ENCODE data around the gene TBXAS1. TPM values are rescaled to one million over a fixed set of nuclear protein-coding genes. Genes with fewer than 3 reads are reported as not detected.
A peak's percentile ranks its signal among the peaks of the same experiment; 100 is the strongest.

Gene TBXAS1
- total RNA-seq, 2 experiments from 2014 or later: 5.5 to 6.0 TPM

DNA sequence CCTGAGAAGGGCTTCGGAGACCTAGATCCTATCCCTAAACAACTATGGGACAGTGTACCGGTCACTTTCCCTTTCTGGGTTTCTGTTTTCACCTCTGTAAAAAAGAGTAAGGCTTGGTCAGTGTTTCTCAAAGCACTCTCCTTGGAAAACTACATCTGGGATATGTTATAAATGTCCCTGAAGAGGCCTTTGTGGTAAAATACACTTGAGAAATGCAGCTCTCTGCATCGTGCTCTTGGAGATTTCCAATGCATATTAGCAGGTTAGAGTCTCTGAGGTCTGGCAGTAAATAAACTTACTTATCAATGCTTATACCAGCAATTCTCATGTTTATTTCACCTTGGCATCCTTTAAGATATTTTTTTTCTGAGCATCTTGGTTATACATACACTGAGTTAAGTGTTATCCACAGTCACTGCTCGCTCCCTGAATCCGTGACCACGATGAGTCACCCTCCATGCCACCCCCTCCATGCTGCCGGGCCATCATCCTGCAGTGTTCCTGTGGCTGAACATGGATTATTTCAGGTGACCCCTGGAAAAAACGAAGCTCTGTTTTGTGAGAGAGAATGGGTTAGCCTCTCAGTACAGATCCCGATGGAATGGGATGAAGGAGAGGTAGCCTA, 3.3 kb upstream of the TBXAS1 start:
- H3K4me3 Mint-ChIP-seq: no peak overlapping the region

DNA sequence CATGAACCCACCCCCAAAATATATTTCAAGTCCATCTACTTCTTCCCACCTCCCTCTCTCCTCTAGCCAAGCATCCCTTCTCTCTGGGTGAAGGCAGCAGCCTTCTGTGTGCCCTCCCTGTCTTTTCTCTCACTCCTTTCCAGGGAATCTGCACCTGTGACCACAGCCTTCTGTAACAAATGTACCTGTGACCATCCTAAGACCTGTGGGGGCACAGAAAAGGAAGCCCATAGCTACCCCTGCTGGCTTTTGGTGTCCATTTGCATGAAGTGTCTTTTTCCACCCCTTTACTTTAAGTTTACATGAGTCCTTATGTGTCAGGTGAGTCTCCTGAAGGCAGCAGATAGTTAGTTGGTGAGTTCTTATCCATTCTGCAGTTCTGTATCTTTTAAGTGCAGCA, 2.0 kb upstream of the TBXAS1 start:
- TF ChIP-seq, protein P1, sequence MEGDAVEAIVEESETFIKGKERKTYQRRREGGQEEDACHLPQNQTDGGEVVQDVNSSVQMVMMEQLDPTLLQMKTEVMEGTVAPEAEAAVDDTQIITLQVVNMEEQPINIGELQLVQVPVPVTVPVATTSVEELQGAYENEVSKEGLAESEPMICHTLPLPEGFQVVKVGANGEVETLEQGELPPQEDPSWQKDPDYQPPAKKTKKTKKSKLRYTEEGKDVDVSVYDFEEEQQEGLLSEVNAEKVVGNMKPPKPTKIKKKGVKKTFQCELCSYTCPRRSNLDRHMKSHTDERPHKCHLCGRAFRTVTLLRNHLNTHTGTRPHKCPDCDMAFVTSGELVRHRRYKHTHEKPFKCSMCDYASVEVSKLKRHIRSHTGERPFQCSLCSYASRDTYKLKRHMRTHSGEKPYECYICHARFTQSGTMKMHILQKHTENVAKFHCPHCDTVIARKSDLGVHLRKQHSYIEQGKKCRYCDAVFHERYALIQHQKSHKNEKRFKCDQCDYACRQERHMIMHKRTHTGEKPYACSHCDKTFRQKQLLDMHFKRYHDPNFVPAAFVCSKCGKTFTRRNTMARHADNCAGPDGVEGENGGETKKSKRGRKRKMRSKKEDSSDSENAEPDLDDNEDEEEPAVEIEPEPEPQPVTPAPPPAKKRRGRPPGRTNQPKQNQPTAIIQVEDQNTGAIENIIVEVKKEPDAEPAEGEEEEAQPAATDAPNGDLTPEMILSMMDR (IDR thresholded peaks at IDR 0.05): no peak

More for the DNA sequence above, 3.3 kb upstream of the TBXAS1 start:
- TF ChIP-seq, protein P1 (IDR thresholded peaks at IDR 0.05): no peak
- DNase-seq: no peak
- H3K4me1 Mint-ChIP-seq (ENCODE audit: low read depth): peaks cover 30% of the 10 kb centered on the region
- Histone ChIP-seq H3K27ac (ENCODE audit: low read depth in 1 of 2, low read length in 2 of 2) (no peak overlapping the region), H3K36me3 (ENCODE audit: insufficient read depth, low read length) (no peaks in the 10 kb centered on the region), H3K9me3 (ENCODE audit: control insufficient read depth in 1 of 2, insufficient read depth in 1 of 2, low read length in 2 of 2) (no peaks in the 10 kb centered on the region), H3K27me3 (ENCODE audit: control insufficient read depth in 1 of 2, insufficient read depth in 2 of 2, low read length in 2 of 2) (no peaks in the 10 kb centered on the region), H3K4me3 (ENCODE audit: low read length) (no peak overlapping the region), H3K4me1 (ENCODE audit: insufficient read depth, low read length) (peaks cover 16% of the 10 kb centered on the region)
- ChIA-PET CTCF (no interaction called here), POLR2A (interaction anchor here (0.8 kb wide), 1 partner anchor 187 kb away, joined by 3 read pairs; no protein-coding TSS in a partner anchor)
- peaks cover under 1% of the 10 kb centered on the region for H3K36me3 Mint-ChIP-seq (ENCODE audit: low read depth)
- no peaks in the 10 kb centered on the region for H3K9me3 Mint-ChIP-seq
- ATAC-seq (ENCODE audit: poor library complexity): no peak
- H3K27ac Mint-ChIP-seq: no peak overlapping the region
- H3K27me3 Mint-ChIP-seq: peaks cover 4% of the 10 kb centered on the region
- intact Hi-C loops (cut with DNase I, micrococcal nuclease): loop anchor here in 1 of 2 experiments (10.0 kb wide), 1 partner anchor 181 kb away; no protein-coding TSS in a partner anchor

DNA sequence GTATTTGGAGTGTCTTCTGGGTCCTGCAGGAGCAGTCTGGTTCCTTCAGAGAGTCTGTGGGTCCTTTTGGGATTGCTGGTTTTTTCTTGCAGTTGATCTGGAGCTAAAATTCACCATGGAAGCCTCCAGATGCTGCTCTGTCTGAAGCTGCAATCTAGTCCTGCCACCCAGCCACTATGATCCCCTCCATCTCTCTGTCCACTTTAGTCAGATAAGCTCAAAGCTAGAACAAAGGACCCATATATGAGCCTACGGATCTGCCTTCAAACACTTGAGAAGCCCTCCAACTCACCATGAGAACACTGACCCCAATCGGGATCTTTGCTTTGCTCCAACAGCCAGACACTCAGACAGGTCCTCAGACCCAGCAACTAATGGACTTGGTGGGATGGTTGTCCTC, 618 bp upstream of the TBXAS1 start:
- Histone ChIP-seq H3K9me3 (ENCODE audit: control insufficient read depth in 1 of 2, insufficient read depth in 1 of 2, low read length in 2 of 2) (no peaks in the 10 kb centered on the region), H3K36me3 (ENCODE audit: insufficient read depth, low read length) (no peaks in the 10 kb centered on the region), H3K27me3 (ENCODE audit: control insufficient read depth in 1 of 2, insufficient read depth in 2 of 2, low read length in 2 of 2) (no peaks in the 10 kb centered on the region), H3K4me1 (ENCODE audit: insufficient read depth, low read length) (peaks cover 22% of the 10 kb centered on the region), H3K27ac (ENCODE audit: low read depth in 1 of 2, low read length in 2 of 2) (peak overlapping the region in 1 of 2 donors; percentile 74), H3K4me3 (ENCODE audit: low read length) (no peak overlapping the region)
- Mint-ChIP-seq H3K4me3 (no peak overlapping the region), H3K4me1 (ENCODE audit: low read depth) (peaks cover 37% of the 10 kb centered on the region), H3K36me3 (ENCODE audit: low read depth) (peaks cover 11% of the 10 kb centered on the region), H3K27me3 (peaks cover 4% of the 10 kb centered on the region), H3K9me3 (peaks cover 2% of the 10 kb centered on the region), H3K27ac (peak overlapping the region; percentile 88)
- ATAC-seq (ENCODE audit: poor library complexity): no peak
- intact Hi-C loops (cut with DNase I, micrococcal nuclease): loop anchor here in 1 of 2 experiments (10.0 kb wide), 1 partner anchor 184 kb away; no protein-coding TSS in a partner anchor
- peak in 1 of 14 experiments; percentile 4 for DNase-seq
- TF ChIP-seq, protein P1 (IDR thresholded peaks at IDR 0.05): no peak
- ChIA-PET POLR2A (interaction anchor here (0.8 to 1.8 kb wide), 2 partner anchors 50 to 61 kb away, joined by 3 to 5 read pairs; no protein-coding TSS in a partner anchor), CTCF (interaction anchor here (0.8 kb wide), 1 partner anchor 20 kb away, joined by 3 read pairs; no protein-coding TSS in a partner anchor)

More for the DNA sequence above, 2.0 kb upstream of the TBXAS1 start:
- ChIA-PET CTCF (no interaction called here), POLR2A (no interaction called here)
- Mint-ChIP-seq H3K36me3 (ENCODE audit: low read depth) (peaks cover 8% of the 10 kb centered on the region), H3K4me3 (no peak overlapping the region), H3K27ac (no peak overlapping the region), H3K9me3 (no peaks in the 10 kb centered on the region), H3K4me1 (ENCODE audit: low read depth) (peaks cover 37% of the 10 kb centered on the region), H3K27me3 (peaks cover 4% of the 10 kb centered on the region)
- intact Hi-C loops (cut with DNase I, micrococcal nuclease): loop anchor here in 1 of 2 experiments (10.0 kb wide), 1 partner anchor 182 kb away; no protein-coding TSS in a partner anchor
- ATAC-seq (ENCODE audit: poor library complexity): no peak
- no peak overlapping the region for H3K4me3 ChIP-seq (ENCODE audit: low read length)
- peaks cover 22% of the 10 kb centered on the region for H3K4me1 ChIP-seq (ENCODE audit: insufficient read depth, low read length)
- H3K27ac ChIP-seq (ENCODE audit: low read depth in 1 of 2, low read length in 2 of 2): no peak overlapping the region
- no peaks in the 10 kb centered on the region for H3K27me3 ChIP-seq (ENCODE audit: control insufficient read depth in 1 of 2, insufficient read depth in 2 of 2, low read length in 2 of 2)
- H3K9me3 ChIP-seq (ENCODE audit: control insufficient read depth in 1 of 2, insufficient read depth in 1 of 2, low read length in 2 of 2): no peaks in the 10 kb centered on the region
- no peaks in the 10 kb centered on the region for H3K36me3 ChIP-seq (ENCODE audit: insufficient read depth, low read length)
- DNase-seq: peak in 3 of 14 experiments; percentile 12 to 41 (median 14)
